Astrocyte (in vitro differentiated cells and primary cell): ENCODE data around the gene DYNC1I1. TPM values are rescaled to one million over a fixed set of nuclear protein-coding genes. Genes with fewer than 3 reads are reported as not detected.

ENCODE experiments used
- DNase-seq: peaks from one replicate; pipeline ENCODE4 v3.0.0-alpha.2; 2010; ENCODE audit warnings: low read depth
- FAIRE-seq: peaks from 2 replicates; lab custom pipeline; 2011; peaks lifted over from hg19 to GRCh38; lab: Jason Lieb, UNC
- H2AFZ ChIP-seq: 2 replicates; pipeline ENCODE4 v1.6.0; 2012; ENCODE audit warnings: low read depth, low read length, inconsistent platforms
- H3K27ac ChIP-seq: 2 replicates; pipeline ENCODE4 v1.5.1; 2011; ENCODE audit warnings: low read depth, low read length, inconsistent platforms
- H3K27me3 ChIP-seq: 2 replicates; pipeline ENCODE4 v1.6.0; 2011; ENCODE audit warnings: low read length, inconsistent platforms; ENCODE audit not compliant: insufficient read depth
- H3K36me3 ChIP-seq: 2 replicates; pipeline ENCODE4 v1.5.1; 2011; ENCODE audit warnings: low read length, inconsistent platforms; ENCODE audit not compliant: insufficient read depth
- H3K4me1 ChIP-seq: 2 replicates; pipeline ENCODE4 v1.5.1; 2011; ENCODE audit warnings: low read length, inconsistent platforms; ENCODE audit not compliant: insufficient read depth
- H3K4me2 ChIP-seq: 2 replicates; pipeline ENCODE4 v1.6.0; 2012; ENCODE audit warnings: low read length, inconsistent platforms
- H3K4me3 ChIP-seq: 2 replicates; pipeline ENCODE4 v1.5.1; 2011; ENCODE audit warnings: low read depth, mild to moderate bottlenecking, low read length, inconsistent platforms; ENCODE audit not compliant: insufficient read depth
- H3K79me2 ChIP-seq: 2 replicates; pipeline ENCODE4 v1.6.0; 2012; ENCODE audit warnings: mild to moderate bottlenecking, low read length, inconsistent platforms; ENCODE audit not compliant: insufficient read depth
- H3K9ac ChIP-seq: 2 replicates; pipeline ENCODE4 v1.6.0; 2012; ENCODE audit warnings: mild to moderate bottlenecking, low read length, inconsistent platforms
- H3K9me3 ChIP-seq: 2 replicates; pipeline ENCODE4 v1.5.1; 2012; ENCODE audit warnings: low read depth, mild to moderate bottlenecking, low read length, inconsistent platforms; ENCODE audit not compliant: insufficient read depth
- H4K20me1 ChIP-seq: 2 replicates; pipeline ENCODE4 v1.6.0; 2012; ENCODE audit warnings: low read length, inconsistent platforms; ENCODE audit not compliant: insufficient read depth
- H3K27ac Mint-ChIP-seq: one replicate; pipeline ENCODE4 v1.8.0; 2021; ENCODE audit warnings: mild to moderate bottlenecking, mixed read lengths; ENCODE audit not compliant: unreplicated experiment
- H3K27me3 Mint-ChIP-seq: one replicate; pipeline ENCODE4 v1.8.0; 2021; ENCODE audit warnings: low read depth, mixed read lengths; ENCODE audit not compliant: unreplicated experiment
- H3K36me3 Mint-ChIP-seq: one replicate; pipeline ENCODE4 v1.8.0; 2021; ENCODE audit warnings: low read depth, mixed read lengths; ENCODE audit not compliant: unreplicated experiment
- H3K4me1 Mint-ChIP-seq: one replicate; pipeline ENCODE4 v1.8.0; 2021; ENCODE audit warnings: low read depth, mixed read lengths; ENCODE audit not compliant: unreplicated experiment
- H3K4me3 Mint-ChIP-seq: one replicate; pipeline ENCODE4 v1.8.0; 2021; ENCODE audit warnings: mild to moderate bottlenecking, moderate library complexity, mixed read lengths; ENCODE audit not compliant: unreplicated experiment
- H3K9me3 Mint-ChIP-seq: one replicate; pipeline ENCODE4 v1.8.0; 2021; ENCODE audit warnings: mild to moderate bottlenecking, mixed read lengths; ENCODE audit not compliant: unreplicated experiment
- CTCF ChIP-seq: IDR thresholded peaks from 2 replicates; pipeline ENCODE4 v1.5.1; 2011; ENCODE audit warnings: low read depth, mild to moderate bottlenecking, inconsistent platforms, low read length, moderate library complexity; ENCODE audit not compliant: insufficient read depth
- EZH2 ChIP-seq: IDR thresholded peaks from 2 replicates; pipeline ENCODE4 v1.6.1; 2012; ENCODE audit warnings: mild to moderate bottlenecking, low read length, inconsistent platforms; ENCODE audit not compliant: insufficient read depth
- total RNA-seq: library from RNA; stranded (reverse); gene quantifications from 2 replicates; pipeline ENCODE4 v1.2.1, GENCODE V29; 2021

DYNC1I1 gene
- total RNA-seq, 1 donor from 2014 or later: 3.2 TPM

GRCh38 chr7:95901006-95901405 lies 128.7 kb downstream of the DYNC1I1 start:
- Histone ChIP-seq H3K27me3 (no peaks in the 10 kb centered on the region), H3K27ac (no peak overlapping the region), H3K4me1 (no peaks in the 10 kb centered on the region), H3K9me3 (no peaks in the 10 kb centered on the region), H3K4me2 (no peak overlapping the region), H3K36me3 (no peaks in the 10 kb centered on the region), H3K9ac (no peak overlapping the region), H3K79me2 (no peaks in the 10 kb centered on the region), H3K4me3 (no peak overlapping the region), H2AFZ (no peak overlapping the region), H4K20me1 (no peaks in the 10 kb centered on the region)
- Mint-ChIP-seq H3K27ac (no peak overlapping the region), H3K4me3 (no peak overlapping the region), H3K9me3 (no peaks in the 10 kb centered on the region), H3K27me3 (peaks cover 7% of the 10 kb centered on the region), H3K36me3 (no peaks in the 10 kb centered on the region), H3K4me1 (no peaks in the 10 kb centered on the region)
- DNase-seq: no peak
- TF ChIP-seq CTCF (no peak), EZH2 (no peak)
- FAIRE-seq: no peak

- Mint-ChIP-seq H3K9me3 (no peaks in the 10 kb centered on the region), H3K4me1 (no peaks in the 10 kb centered on the region), H3K27me3 (peaks cover 10% of the 10 kb centered on the region), H3K4me3 (no peak overlapping the region), H3K36me3 (no peaks in the 10 kb centered on the region), H3K27ac (no peak overlapping the region)
- H3K9me3 ChIP-seq: no peaks in the 10 kb centered on the region
- no peaks in the 10 kb centered on the region for H3K27me3 ChIP-seq
- H3K9ac ChIP-seq: no peak overlapping the region
- H3K36me3 ChIP-seq: no peaks in the 10 kb centered on the region
- H2AFZ ChIP-seq: no peak overlapping the region
- H3K79me2 ChIP-seq: no peaks in the 10 kb centered on the region
- H4K20me1 ChIP-seq: no peaks in the 10 kb centered on the region
- H3K4me1 ChIP-seq: no peaks in the 10 kb centered on the region
- no peak overlapping the region for H3K4me3 ChIP-seq
- DNase-seq (no peak), FAIRE-seq (no peak)
- no peak overlapping the region for H3K27ac ChIP-seq
- no peak overlapping the region for H3K4me2 ChIP-seq
- no peak for TF ChIP-seq EZH2
- no peak for TF ChIP-seq CTCF
These were observed 131.7 kb downstream of the DYNC1I1 start for GRCh38 chr7:95904099-95904498.

DNA sequence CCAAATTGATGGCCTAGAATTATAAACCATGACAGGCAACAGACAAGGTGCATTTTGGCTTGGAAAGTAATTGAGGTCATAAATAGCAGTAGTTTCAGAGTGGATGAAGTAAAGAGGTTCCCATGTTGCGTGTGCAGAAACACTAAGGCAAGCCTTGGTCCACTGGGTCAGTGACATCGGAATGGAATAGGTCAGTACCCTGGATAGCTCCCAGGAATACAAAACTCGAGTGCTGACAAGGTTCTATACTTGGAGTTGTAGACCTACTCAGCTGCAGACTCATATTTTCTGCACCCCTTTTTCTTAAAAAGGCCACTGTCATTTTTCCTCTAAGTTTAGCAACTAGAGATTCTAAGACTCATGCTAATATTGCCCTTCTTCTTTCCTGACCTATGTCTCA lies 132.8 kb downstream of the DYNC1I1 start:
- H3K36me3 ChIP-seq: no peaks in the 10 kb centered on the region
- H3K36me3 Mint-ChIP-seq: no peaks in the 10 kb centered on the region
- H3K9me3 Mint-ChIP-seq: no peaks in the 10 kb centered on the region
- no peaks in the 10 kb centered on the region for H3K4me1 ChIP-seq
- H3K9me3 ChIP-seq: no peaks in the 10 kb centered on the region
- H3K27me3 ChIP-seq: no peaks in the 10 kb centered on the region
- H3K79me2 ChIP-seq: no peaks in the 10 kb centered on the region
- H3K9ac ChIP-seq: no peak overlapping the region
- no peak overlapping the region for H3K4me3 ChIP-seq
- no peak for FAIRE-seq
- no peak overlapping the region for H2AFZ ChIP-seq
- H3K27me3 Mint-ChIP-seq: peaks cover 10% of the 10 kb centered on the region
- DNase-seq: no peak
- H3K4me2 ChIP-seq: no peak overlapping the region
- TF ChIP-seq EZH2: no peak
- no peak for TF ChIP-seq CTCF
- no peak overlapping the region for H3K27ac ChIP-seq
- no peaks in the 10 kb centered on the region for H4K20me1 ChIP-seq
- H3K4me1 Mint-ChIP-seq: no peaks in the 10 kb centered on the region
- H3K4me3 Mint-ChIP-seq: no peak overlapping the region
- no peak overlapping the region for H3K27ac Mint-ChIP-seq
